ENCODE results near the gene GRM4. TPM values are rescaled to one million over a fixed set of nuclear protein-coding genes. Genes with fewer than 3 reads are reported as not detected.

The GRM4 gene
- total and polyA plus RNA-seq, 10 of the 15 experiments (the other 5 are each of a cell fraction or from before 2014, with no cell fraction given), result 0.01 to 0.31 (median 0.05) TPM; not detected in 2

DNA sequence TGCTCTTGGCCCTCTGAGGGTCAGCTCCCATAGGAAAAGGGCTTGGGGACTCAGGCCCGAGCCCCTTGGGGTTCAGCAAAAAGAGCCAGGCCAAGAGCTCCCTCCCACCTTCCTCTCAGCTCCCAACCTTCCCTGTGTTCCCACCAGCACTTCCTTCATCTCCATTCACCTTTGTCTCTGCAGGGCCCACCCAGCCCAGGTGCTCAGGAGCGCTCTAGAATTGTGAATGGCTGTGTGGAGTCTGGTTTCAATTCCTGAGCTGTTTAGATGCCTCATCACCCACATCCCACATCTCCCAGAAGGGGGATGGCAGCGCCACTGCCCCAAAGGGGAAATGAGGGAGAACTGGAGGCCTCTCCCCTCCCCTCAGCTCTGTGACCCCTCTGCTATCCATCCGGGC, 7.7 kb downstream of the GRM4 start:
- no peak overlapping the region for H2AFZ ChIP-seq (ENCODE audit: control insufficient read depth, low read depth, low read length)
- ChIA-PET POLR2A (no interaction called here), SMC1A (ENCODE audit: uncharacterized antibody, unreplicated experiment) (no interaction called here), RAD21 (ENCODE audit: unreplicated experiment) (no interaction called here), CTCF (no interaction called here)
- no TSS peak for BruUV-seq (replicated peaks)
- no peaks in the 10 kb centered on the region for H4K20me1 ChIP-seq (ENCODE audit: control insufficient read depth, insufficient read depth)
- intact Hi-C loops (cut with micrococcal nuclease; ENCODE audit: unreplicated experiment) (no loop called here), in situ Hi-C loops (cut with MboI) (no loop called here)
- H3K36me3 ChIP-seq (ENCODE audit: control insufficient read depth in 2 of 2, insufficient read depth in 2 of 2, low read length in 1 of 2), result no peaks in the 10 kb centered on the region
- ATAC-seq (no peak), DNase-seq (ENCODE audit: low read depth, low spot score) (no peak), FAIRE-seq (no peak)
- no peaks in the 10 kb centered on the region for H3K9me3 ChIP-seq (replicated peaks; ENCODE audit: control insufficient read depth, insufficient read depth, low read length)
- no peak for TF ChIP-seq LARP7 (IDR thresholded peaks at IDR 0.05)
- TF ChIP-seq CREB1 (IDR thresholded peaks at IDR 0.05; ENCODE audit: low read depth), result no peak
- no peak for TF ChIP-seq JUNB (IDR thresholded peaks at IDR 0.05)
- TF ChIP-seq CREM (IDR thresholded peaks at IDR 0.05; ENCODE audit: low read depth), result no peak
- no peak for TF ChIP-seq FOS (IDR thresholded peaks at IDR 0.05; ENCODE audit: borderline replicate concordance, extremely low read depth, insufficient read length)
- no peak for TF ChIP-seq MYB (IDR thresholded peaks at IDR 0.05; ENCODE audit: borderline replicate concordance, low read depth, low read length)
- TF ChIP-seq TCF3 (IDR thresholded peaks at IDR 0.05; ENCODE audit: borderline replicate concordance, insufficient read depth, low read depth, low read length), result no peak
- TF ChIP-seq USF1 (IDR thresholded peaks at IDR 0.05; ENCODE audit: borderline replicate concordance, extremely low read length, insufficient read depth, low read depth, low read length), result no peak
- TF ChIP-seq SPI1 (IDR thresholded peaks at IDR 0.05; ENCODE audit: borderline replicate concordance, insufficient read depth, low read depth, low read length), result no peak
- TF ChIP-seq, protein P1, sequence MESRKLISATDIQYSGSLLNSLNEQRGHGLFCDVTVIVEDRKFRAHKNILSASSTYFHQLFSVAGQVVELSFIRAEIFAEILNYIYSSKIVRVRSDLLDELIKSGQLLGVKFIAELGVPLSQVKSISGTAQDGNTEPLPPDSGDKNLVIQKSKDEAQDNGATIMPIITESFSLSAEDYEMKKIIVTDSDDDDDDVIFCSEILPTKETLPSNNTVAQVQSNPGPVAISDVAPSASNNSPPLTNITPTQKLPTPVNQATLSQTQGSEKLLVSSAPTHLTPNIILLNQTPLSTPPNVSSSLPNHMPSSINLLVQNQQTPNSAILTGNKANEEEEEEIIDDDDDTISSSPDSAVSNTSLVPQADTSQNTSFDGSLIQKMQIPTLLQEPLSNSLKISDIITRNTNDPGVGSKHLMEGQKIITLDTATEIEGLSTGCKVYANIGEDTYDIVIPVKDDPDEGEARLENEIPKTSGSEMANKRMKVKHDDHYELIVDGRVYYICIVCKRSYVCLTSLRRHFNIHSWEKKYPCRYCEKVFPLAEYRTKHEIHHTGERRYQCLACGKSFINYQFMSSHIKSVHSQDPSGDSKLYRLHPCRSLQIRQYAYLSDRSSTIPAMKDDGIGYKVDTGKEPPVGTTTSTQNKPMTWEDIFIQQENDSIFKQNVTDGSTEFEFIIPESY (IDR thresholded peaks at IDR 0.05), result no peak
- TF ChIP-seq, protein P2, sequence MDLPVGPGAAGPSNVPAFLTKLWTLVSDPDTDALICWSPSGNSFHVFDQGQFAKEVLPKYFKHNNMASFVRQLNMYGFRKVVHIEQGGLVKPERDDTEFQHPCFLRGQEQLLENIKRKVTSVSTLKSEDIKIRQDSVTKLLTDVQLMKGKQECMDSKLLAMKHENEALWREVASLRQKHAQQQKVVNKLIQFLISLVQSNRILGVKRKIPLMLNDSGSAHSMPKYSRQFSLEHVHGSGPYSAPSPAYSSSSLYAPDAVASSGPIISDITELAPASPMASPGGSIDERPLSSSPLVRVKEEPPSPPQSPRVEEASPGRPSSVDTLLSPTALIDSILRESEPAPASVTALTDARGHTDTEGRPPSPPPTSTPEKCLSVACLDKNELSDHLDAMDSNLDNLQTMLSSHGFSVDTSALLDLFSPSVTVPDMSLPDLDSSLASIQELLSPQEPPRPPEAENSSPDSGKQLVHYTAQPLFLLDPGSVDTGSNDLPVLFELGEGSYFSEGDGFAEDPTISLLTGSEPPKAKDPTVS (IDR thresholded peaks at IDR 0.05; ENCODE audit: low read depth, low read length), result no peak
- TF ChIP-seq PAX5 (IDR thresholded peaks at IDR 0.05; ENCODE audit: borderline replicate concordance, low read depth, low read length), result no peak
- TF ChIP-seq IKZF2 (IDR thresholded peaks at IDR 0.05), result no peak
- no peak for TF ChIP-seq ASH2L (IDR thresholded peaks at IDR 0.05; ENCODE audit: borderline replicate concordance, low read depth)
- no peak for TF ChIP-seq PAX8 (IDR thresholded peaks at IDR 0.05)
- TF ChIP-seq BMI1 (IDR thresholded peaks at IDR 0.05; ENCODE audit: borderline replicate concordance), result no peak
- no peak for TF ChIP-seq DPF2 (IDR thresholded peaks at IDR 0.05)
- no peak for TF ChIP-seq PKNOX1 (IDR thresholded peaks at IDR 0.05)
- no peak overlapping the region for H3K9ac ChIP-seq (ENCODE audit: control insufficient read depth, insufficient read depth, low read length)
- no peaks in the 10 kb centered on the region for H3K79me2 ChIP-seq (ENCODE audit: control insufficient read depth, insufficient read depth, low read length)
- WGBS (ENCODE audit: insufficient coverage, insufficient replicate concordance, low lambda C conversion rate, missing lambda C conversion rate), result 3% methylated on average over 4 of the region's 4 CpGs
- H3K4me3 ChIP-seq, result no peak overlapping the region
- H3K4me2 ChIP-seq (ENCODE audit: control insufficient read depth, insufficient read depth), result no peak overlapping the region
- peaks cover 9 to 10% of the 10 kb centered on the region in 2 experiments for H3K27me3 ChIP-seq (replicated peaks in 1 of 2; ENCODE audit: control insufficient read depth in 2 of 2, insufficient read depth in 2 of 2, low read length in 1 of 2)
- H3K27ac ChIP-seq (ENCODE audit: control insufficient read depth, insufficient read depth), result no peak overlapping the region
- no peaks in the 10 kb centered on the region for H3K4me1 ChIP-seq (ENCODE audit: control insufficient read depth, insufficient read depth, low read length)

Measured in GM12878 (cell line).